ENCODE results near the gene YTHDF1.

DNA sequence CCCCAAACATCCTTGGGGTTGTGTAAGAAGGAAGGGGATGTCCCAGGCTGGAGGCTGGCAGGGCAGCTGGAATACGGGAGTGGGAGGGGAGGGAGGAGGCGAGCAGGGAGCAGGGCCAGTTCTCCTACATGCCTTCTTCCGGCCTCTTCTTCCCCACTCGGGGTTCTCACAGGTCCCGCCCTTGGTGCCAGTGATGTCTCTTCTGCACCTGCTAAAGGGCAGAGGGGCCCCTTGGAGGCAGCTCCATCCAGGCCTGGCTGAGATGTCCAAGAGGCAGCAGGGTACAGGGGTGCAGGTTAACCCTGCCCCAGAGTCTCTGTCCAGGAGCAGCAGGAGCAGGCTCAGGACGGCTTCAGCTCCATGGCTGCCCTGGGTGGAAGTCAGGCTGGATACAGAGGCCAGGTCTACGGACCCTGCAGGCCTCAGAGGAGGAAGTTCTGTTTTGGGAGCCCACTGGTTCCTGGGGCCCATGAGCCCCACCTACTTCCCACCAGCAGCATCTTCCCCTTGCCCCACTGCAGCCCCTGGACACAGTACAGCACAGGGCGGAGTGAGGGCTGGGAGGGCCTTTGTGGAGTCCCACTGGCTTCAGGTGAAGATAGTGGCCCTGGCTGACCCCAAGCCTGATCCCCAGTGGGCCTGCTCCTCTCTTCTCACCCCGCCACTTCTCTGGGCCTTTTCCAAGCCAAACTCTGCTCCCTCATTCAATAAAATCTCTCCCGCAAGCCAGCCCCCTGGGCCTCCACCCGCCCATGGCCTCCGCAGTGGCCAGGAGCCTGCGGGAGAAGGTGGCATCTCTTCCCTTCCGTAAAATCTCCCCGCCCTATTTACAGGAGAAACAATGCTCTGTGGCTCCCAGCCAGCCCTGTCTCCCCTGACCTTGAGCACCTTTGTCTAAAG lies 60.4 kb downstream of the YTHDF1 start:
- TF ChIP-seq POLR2A (IDR thresholded peaks at IDR 0.05), result no peak
- TF ChIP-seq, protein P1, sequence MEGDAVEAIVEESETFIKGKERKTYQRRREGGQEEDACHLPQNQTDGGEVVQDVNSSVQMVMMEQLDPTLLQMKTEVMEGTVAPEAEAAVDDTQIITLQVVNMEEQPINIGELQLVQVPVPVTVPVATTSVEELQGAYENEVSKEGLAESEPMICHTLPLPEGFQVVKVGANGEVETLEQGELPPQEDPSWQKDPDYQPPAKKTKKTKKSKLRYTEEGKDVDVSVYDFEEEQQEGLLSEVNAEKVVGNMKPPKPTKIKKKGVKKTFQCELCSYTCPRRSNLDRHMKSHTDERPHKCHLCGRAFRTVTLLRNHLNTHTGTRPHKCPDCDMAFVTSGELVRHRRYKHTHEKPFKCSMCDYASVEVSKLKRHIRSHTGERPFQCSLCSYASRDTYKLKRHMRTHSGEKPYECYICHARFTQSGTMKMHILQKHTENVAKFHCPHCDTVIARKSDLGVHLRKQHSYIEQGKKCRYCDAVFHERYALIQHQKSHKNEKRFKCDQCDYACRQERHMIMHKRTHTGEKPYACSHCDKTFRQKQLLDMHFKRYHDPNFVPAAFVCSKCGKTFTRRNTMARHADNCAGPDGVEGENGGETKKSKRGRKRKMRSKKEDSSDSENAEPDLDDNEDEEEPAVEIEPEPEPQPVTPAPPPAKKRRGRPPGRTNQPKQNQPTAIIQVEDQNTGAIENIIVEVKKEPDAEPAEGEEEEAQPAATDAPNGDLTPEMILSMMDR (IDR thresholded peaks at IDR 0.05), result no peak
